Measurements from ENCODE around the gene HOXB5.

The HOXB5 gene

DNA sequence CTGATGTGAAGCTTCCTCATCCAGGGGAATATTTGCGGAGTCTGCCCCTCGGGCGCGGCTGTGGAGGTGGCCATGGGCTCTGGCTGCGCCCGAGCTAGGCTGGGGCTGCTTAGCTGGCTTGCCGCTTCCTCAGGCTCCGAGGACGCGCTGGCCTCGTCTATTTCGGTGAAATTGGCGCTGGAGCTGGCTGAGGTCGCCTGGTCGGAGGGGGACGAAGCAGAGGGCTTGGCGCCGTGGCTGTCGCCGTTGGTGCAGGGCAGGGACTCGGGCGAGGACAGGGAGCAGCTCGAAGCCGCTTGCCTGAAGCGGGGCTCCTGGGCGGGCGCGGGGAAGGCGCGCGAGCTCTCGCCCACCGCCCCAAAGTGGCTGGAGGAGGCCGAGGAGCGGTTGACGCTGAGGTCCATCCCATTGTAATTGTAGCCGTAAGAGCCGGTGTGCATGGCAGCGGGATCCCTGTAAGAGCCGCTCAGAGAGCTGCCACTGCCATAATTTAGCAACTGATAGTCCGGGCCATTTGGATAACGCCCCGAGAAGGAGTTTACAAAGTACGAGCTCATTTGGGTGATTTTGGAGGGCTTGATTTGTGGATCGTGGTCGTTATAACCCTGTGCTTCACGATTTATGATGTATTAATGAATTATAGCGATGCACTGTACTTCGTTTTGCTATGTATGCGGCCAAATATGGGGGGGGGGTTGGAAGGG is at the start of gene HOXB5:
HOXB5 (minus strand) TSS at position 654 of the 704 bp plus-strand sequence; CDS start at position 557, 97 bp downstream.
- in situ Hi-C loops (cut with MboI; ENCODE audit: low sequenced_read_pairs), result no loop called here

DNA sequence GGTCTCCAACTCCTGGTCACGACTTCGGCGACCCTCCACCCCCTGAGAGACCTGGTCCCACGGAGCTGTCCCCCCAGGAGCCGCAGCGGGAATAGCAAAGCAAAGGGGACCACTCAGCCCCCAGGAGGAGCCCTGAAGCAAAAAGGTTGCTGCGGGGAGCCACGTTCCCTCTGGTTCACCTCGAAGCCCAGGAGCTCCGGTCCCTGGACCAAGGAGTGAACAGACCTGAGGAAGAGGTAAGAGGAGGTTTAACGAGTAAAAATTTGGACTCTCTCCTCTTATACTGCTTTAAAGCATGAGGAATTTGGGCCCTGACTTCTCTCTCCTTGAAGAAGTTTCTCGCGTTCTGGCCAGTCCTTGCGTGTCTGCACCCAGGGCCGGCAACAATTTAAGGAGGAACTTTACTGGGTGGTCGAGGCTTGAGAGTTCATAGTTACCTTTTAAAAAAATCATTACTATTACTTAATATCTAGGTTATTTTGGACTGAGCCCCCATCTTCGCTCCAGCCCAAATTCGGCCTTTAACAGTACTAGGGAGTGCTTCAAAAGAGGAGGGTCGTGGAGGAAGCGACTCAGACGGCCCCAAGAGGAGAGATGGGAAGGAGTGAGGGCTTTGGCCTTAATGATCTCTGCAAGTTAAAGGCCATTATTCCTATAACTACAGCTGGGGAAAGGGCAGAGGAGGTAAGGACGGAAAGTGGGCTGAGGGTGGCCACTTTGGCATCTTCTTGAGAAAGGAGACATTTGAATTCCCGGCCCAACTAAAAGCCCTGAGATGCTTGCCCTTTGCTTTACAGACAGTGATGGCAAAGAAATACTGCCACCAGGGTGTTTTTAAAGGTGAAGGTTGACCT is 49.5 kb upstream of the HOXB5 start:
- in situ Hi-C loops (cut with MboI; ENCODE audit: low sequenced_read_pairs), result no loop called here

DNA sequence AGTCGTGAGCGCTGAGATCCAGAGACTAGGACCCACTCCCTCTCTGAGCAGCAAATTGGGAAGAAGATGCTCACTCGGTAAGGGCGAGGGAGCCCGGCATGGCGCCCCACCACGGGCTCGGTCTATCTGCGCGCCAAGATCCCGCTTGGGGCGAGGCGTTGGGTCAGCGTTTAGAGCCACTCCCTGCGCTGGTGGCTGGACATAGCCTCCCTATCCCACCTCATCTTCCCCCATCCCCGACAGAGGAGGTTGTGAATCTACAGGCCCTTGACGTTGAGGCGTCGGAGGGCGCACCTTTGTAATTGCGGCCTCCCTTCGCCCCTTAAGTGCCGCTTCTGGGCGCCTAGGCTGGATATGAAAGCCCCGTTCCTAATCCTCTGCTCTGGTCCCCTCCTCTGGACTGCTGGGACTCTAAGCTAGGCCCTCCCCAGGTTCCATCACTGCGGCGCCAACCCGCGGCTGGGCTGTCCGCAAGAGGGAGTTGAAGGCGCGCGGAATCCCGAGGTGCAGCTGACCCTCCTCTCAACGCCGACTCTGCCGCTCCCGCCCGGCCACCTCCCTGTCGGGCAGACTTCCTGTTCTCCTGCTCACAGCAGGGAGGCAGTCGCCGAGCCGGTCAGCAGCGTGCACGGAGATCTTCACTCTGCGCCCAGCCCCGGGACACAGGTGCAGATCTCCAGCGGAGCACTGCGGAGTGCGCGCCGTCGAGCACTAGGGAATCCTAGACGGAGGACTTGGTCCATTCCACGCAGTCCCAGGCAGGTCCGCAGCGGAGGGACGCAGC is 48.7 kb upstream of the HOXB5 start:
- in situ Hi-C loops (cut with MboI; ENCODE audit: low sequenced_read_pairs), result no loop called here

DNA sequence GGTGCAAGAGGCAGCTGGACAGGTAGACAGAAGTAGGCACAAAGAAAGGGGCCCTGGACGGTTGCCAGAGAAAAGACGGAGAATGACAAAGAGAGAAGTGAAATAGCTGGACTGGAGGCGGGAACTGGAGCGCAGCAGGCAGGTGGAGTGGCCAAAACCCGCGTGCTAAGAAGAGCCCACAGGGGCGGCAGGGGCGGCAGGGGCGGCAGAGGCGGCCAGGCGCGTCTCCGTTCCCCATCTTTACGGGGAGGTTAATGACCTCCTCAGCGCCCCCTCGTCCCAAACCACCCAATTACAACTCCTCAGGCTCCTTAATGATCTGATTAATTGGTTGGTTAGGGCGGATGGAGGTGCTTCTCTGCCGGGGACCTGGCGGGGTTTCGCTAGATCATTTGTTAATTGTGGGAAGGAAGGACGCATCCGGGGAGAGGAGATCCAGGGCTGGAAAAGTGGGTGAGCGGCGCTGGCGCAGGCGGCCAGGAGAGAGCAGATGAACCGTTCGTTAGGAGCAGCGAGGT is 48.0 kb upstream of the HOXB5 start:
- in situ Hi-C loops (cut with MboI; ENCODE audit: low sequenced_read_pairs), result no loop called here

DNA sequence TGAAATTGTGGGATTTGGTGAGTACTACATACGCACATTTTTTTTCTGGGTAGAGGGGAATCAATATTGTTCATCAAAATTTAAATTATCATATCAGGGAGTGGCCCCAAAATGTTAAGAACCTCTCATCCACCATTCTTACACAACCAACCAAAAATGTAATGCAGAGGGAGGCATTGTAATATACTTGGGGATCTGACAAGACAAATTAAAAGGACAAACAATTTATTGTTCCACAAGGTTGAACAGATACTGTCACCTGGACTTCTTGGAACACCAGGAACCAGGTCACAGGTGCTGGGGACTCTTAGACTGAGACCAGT is 47.2 kb upstream of the HOXB5 start:
- in situ Hi-C loops (cut with MboI; ENCODE audit: low sequenced_read_pairs), result no loop called here

DNA sequence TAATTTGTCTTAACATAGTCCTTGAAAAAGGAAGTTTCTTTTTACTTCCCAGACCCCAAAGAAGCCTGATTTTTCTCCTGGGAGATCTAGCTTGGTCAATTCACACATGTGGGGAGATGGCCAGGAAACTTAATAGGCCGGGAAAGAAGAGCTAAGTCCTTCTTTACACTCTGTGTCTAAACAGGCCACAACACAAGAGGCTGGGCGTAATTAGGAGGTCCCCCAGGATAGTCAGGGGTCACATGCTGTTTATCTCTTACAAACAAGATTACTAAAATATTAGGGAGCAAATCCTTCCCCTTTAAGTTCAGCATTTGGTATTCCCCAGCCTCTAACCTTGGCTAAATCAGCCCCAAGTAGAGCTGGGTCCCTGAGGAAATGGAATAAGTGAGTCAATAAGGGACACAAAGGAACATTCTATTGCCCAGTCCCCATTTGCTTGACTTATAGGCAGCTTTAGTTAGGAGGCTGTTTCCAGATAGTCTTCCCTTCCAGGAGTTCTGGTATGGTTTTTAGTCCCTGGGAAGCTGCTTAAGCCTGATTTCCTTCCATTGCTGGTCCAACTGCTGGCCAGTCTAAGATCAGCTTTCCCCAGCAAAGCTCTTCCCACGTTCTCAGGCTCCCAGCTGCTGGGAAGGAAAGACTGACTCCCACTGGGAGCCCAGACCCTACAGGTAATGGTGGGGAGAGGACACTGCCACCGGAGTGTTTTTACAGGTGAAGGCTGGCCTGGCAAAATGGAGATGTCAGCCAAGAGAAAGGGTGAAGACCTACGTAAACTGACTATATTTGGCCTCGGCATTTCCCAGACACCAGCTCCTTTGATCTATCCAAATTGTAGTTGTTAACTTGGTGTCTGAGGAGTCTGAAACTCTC is 46.6 kb upstream of the HOXB5 start:
- in situ Hi-C loops (cut with MboI; ENCODE audit: low sequenced_read_pairs), result no loop called here

DNA sequence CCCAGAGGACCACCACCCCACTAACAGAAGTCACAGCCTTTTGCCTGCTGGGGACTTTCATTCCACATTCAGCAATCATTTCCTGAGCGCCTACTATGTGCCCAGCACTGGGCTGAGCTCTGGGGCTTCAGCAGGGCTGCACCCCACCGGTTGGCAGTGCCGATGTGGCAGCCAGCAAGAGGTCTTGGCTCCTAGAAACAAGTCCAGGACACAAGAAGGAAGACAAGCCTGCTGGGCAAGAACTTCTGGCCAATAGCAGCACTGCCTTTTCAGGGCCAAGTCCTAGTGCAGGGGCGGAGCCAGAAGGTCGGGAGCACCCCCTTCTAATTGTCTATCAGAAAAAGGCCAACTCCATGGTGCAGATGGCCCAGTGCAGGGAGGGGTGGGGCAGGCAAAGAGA is 45.6 kb upstream of the HOXB5 start:
- in situ Hi-C loops (cut with MboI; ENCODE audit: low sequenced_read_pairs), result no loop called here

DNA sequence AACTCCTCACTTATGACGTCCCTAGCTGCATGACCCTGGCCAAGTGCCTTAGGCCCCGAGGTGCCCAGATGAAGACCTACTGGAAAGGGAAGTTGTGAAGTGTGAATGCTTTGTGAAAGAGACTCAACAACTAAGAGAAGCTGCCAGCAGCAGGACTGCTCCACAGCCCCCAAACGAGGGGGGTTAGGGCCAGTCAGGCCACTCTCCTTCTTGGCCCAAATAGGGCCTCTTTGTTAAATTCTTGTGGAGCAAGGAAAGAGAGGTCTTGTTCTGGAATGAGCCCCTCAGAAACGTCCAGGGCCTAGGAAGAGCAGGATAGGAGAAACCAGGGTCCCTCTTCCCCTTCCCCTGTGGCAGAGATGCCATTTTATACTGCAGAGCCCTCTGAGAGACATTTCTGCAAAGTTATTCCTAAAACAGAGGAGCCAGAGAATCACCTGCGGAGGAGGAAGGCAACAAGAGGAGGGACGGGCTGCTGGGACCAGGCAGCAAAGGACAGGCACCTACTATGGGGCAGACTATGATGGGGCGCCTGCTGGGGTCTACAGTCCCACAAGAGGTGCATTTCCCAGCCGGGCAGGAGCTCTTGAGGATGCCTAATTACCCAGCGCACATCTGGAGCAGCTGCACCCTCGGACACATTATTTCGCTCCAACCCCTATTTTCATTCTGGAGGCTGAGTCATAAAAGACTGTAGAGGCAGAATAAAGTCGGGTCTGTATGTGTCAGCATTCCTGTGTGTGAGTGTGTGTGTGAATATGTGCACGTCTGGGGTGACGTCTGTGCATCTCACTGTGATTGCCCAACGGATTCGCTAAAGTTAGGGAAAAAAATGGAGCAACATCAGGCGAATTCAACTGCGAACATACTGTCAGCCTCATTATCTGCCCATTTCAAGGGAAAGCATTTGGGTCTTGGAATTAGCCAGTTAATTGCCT is 44.0 kb upstream of the HOXB5 start:
- in situ Hi-C loops (cut with MboI; ENCODE audit: low sequenced_read_pairs), result no loop called here

DNA sequence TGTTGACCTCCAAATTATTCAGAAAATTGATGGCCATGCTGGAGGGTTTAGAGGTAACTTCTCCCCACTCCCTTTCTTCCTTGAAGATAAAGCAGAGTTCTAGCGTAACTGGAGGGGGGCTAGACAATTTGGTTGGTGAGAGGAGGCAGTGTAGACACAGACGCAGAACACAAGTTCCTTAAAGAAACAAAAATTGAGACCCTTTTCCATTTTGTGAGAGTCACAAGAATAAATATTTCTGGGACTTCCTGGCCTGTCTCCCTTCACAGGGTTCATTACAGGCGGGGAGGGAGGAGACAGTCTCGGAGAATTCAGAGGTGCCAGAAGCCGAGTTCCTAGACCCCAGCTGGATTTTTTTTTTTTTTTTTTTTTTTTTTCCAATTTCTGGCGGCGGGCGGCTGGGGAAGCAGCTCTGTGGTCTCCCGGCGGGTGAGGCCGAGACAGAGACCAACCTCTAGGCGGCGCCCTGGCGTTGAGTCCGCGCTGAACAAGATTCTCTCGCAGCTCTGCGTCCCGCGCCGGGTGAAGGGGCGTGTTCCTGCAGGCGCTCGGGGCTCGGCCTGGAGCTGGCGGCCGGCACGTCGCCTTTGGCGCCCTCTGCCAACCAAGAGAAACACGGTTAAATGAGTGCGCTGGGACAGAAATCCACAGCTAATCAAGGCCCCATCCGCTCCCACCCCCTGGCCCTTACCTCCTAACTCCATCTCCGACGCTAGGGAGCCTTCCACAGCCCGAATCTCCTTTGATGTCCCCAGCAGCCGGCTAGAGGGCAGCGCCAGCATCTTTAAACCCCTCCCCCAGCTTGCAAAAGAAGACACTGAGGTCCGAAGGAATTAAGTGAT is 42.8 kb upstream of the HOXB5 start:
- in situ Hi-C loops (cut with MboI; ENCODE audit: low sequenced_read_pairs), result no loop called here

DNA sequence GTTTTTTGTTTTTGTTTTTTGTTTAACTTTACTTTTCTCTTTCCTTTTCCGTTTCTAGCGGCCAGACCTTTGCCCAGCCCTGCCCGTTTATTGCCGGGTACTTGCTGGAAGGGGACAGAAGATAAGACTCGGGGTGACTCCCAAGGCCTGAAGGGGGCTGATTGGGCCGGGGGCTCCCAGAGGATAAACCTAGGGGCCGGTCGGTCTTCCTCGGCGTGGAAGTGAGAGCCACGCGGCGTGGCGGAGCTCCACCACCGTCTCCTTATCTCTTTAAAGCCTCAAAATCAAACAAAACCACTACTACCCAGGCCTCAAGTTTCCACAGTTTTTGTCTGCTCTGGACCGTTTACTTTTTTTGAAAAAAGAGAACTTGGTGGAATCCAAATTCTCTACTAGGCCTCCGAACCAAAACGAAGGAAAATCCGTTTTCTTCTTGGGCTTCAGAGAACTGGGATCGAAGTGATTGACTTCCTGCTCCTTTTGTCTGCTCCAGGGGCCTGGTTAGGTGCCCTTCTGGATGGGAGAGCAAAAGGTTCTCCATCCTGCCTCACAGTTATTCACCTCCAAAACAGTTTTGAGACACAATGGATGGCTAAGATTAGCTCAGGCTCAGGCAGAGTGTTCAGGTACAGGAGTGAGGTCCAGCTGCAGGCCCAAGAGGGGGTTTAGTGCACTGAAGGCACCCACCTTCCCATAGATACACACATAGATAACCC is 41.1 kb upstream of the HOXB5 start:
- in situ Hi-C loops (cut with MboI; ENCODE audit: low sequenced_read_pairs), result no loop called here

DNA sequence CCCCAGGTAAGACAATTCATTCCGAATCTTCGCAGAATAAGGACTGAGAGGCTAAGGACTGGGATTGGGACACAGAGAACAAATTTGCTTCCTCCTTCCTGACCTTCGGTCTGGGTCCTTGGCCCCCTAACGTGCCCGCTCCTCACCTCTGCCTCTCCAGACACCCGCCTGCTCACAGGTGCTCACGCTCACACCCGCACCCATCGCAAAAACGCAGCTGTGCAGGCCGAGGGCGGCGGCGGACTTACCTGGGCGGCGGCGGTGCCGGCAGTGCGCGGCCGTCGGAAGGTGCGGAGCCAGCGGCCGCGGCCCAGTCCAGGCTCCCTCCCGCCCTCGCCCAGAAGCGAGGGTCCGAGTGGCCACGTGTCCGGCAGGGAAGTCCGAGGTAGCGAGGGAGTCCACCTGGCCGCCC is 39.7 kb upstream of the HOXB5 start:
- in situ Hi-C loops (cut with MboI; ENCODE audit: low sequenced_read_pairs), result no loop called here

DNA sequence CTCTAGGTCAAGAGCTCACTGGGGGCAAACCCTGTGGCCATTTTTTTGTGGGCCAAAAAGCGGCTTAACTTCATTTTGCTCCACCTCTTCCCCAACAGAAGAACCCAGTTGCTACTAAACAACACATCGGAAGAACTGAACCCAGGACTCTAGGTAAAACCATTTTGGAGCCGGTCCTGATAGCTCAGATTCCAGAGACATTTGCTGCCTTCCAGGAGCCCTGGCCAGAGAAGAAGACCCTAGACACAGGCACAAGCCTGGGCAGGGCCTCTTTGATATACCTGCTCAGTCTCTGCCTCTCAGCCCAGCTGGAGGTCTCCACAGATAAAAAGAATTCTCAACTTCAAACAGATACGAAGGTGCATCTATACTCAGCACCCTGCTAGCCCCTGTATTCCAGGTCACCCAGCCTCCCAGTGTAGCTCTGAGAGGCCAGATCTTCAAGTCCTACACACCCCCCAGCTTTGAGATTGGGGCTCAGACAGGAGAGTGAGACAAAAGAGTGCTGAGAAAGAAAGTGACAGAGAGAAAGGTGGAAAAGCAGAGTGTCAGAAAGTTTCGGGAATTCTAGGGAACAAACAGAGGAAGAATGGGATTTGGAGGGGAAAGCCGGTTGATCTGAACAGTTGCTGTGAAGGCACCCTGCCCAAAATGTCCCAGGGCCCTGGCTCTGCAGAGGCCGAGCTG is 39.1 kb upstream of the HOXB5 start:
- in situ Hi-C loops (cut with MboI; ENCODE audit: low sequenced_read_pairs), result no loop called here

DNA sequence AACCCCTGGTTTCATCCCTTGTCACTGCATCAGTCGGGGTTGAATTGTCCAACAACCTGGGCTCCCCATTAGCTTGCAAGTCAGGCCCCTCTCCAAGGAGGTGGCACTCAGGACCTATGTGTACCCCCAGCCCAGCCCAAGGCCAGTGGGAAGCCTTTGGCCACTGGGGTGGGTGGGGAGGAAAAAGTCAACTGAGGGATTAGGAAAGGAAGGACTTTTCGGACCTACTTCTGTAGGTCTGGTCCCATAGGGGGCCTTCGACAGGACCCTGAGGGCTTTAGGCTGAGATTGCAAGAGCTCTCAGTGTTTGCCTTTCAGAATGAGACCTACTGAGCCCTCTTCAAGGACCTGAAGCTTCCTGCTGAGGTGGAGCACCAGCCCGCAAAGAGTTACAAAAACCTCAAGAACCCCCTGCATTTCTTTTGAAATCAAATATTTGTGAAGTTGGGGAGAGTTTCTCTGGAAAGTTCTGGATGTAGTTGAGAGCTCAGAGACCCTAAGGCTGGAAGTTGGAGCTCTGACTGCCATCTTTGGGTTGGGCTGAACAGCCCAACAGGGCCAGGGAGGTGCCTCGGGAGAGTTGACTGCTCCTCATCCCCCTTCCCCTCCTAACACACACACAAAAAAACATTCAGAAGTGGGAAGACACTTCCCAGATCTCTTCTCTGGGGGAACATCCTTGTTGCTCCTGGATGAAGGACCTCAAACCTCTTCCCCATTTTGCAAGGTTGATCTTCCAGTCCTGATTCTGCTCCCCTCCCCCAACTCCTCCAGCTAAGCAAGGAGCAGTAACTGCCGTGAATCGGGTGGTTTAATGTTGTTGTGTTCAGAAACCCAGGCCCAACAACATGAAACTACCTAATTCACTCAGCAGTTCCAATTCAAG is 38.4 kb upstream of the HOXB5 start:
- in situ Hi-C loops (cut with MboI; ENCODE audit: low sequenced_read_pairs), result no loop called here

DNA sequence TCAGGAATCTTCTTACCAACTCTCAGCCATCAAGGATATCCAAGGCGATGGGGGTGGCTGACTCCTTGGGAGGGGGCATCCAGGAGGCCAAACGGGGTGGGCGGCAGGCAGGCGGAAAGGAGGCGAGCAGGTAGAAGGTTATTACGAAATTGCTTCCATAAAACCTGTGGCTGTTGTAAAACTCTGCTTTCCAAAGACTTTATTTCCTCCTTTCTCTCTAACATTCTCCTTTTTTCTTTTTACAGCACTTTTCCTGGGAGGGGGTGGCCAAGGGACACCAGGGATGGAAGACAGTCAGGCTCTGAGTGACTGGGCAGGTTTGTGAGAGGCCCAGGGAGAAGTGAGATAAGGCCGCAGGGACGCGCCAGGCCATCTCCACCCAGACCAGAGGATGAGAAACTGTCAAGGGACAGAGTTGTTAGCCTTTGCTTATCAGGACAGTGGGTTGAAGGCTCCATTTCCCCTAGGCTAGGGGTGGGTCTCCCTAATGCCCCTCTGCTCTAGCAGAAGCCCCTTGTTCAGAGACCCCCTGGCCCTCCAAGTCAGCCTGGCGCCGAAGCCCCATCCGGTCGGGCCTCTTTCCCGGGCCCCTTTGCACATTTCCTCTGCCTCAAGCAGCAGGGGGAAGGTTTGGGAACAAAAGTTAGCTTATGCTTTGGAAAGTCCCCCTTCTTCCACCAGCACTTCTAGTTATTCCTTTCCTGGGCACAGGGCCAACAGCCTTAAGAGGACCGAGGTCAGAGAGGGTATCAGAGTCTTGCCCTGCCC is 37.5 kb upstream of the HOXB5 start:
- in situ Hi-C loops (cut with MboI; ENCODE audit: low sequenced_read_pairs), result no loop called here
